ENCODE measurements around the gene RAG1. TPM values are rescaled to one million over a fixed set of nuclear protein-coding genes. Genes with fewer than 3 reads are reported as not detected.

RAG1 gene
- under 1 TPM; 0.13 to 0.93 (median 0.86) TPM for total RNA-seq

GRCh38 chr11:36567694-36568093 is at the start of gene RAG1:
Gene RAG1 (plus strand): TSS chr11:36568007. CDS start chr11:36573305, 5,298 bp downstream.
- Histone ChIP-seq H3K27ac (no peak within 1 kb of the TSS), H3K4me1 (no peaks in the 10 kb centered on the region), H3K36me3 (no peaks in the 10 kb centered on the region), H3K9me3 (no peaks in the 10 kb centered on the region), H3K27me3 (no peaks in the 10 kb centered on the region), H3K4me3 (no peak within 1 kb of the TSS)
- no peak for TF ChIP-seq POLR2AphosphoS5 (IDR thresholded peaks at IDR 0.05)
- TF ChIP-seq POLR2A (IDR thresholded peaks at IDR 0.05), result no peak
- no peak for TF ChIP-seq CTCF (IDR thresholded peaks at IDR 0.05)
- TF ChIP-seq EP300 (IDR thresholded peaks at IDR 0.05), result no peak
- WGBS, 2 donors (ENCODE audit: low coverage in 1 of 2), result 80% methylated on average over 1 of the region's 1 CpG; no CpG with 5 or more reads in 1 of the 2 donors
- no peak for ATAC-seq

- Histone ChIP-seq H3K27ac (no peak overlapping the region), H3K9me3 (no peaks in the 10 kb centered on the region), H3K36me3 (no peaks in the 10 kb centered on the region), H3K4me1 (no peaks in the 10 kb centered on the region), H3K27me3 (no peaks in the 10 kb centered on the region), H3K4me3 (no peak overlapping the region)
- ATAC-seq, result no peak
- TF ChIP-seq POLR2A (IDR thresholded peaks at IDR 0.05) (no peak), POLR2AphosphoS5 (IDR thresholded peaks at IDR 0.05) (no peak), EP300 (IDR thresholded peaks at IDR 0.05) (no peak), CTCF (IDR thresholded peaks at IDR 0.05) (no peak)
These were observed 37.0 kb upstream of the RAG1 start for GRCh38 chr11:36530840-36531239.

GRCh38 chr11:36532941-36533601 is 34.7 kb upstream of the RAG1 start:
- no peak for ATAC-seq
- WGBS, 2 donors (ENCODE audit: low coverage in 1 of 2), result 28 to 51% methylated on average over 4 to 8 of the region's 8 CpGs
- H3K27me3 ChIP-seq, result no peaks in the 10 kb centered on the region
- H3K4me3 ChIP-seq, result no peak overlapping the region
- H3K27ac ChIP-seq, result no peak overlapping the region
- no peaks in the 10 kb centered on the region for H3K9me3 ChIP-seq
- TF ChIP-seq POLR2A (IDR thresholded peaks at IDR 0.05), result no peak
- no peak for TF ChIP-seq CTCF (IDR thresholded peaks at IDR 0.05)
- no peak for TF ChIP-seq EP300 (IDR thresholded peaks at IDR 0.05)
- no peak for TF ChIP-seq POLR2AphosphoS5 (IDR thresholded peaks at IDR 0.05)
- no peaks in the 10 kb centered on the region for H3K4me1 ChIP-seq
- H3K36me3 ChIP-seq, result no peaks in the 10 kb centered on the region

GRCh38 chr11:36534276-36534840 is 33.4 kb upstream of the RAG1 start:
- no peaks in the 10 kb centered on the region for H3K36me3 ChIP-seq
- TF ChIP-seq POLR2A (IDR thresholded peaks at IDR 0.05) (no peak), POLR2AphosphoS5 (IDR thresholded peaks at IDR 0.05) (no peak), EP300 (IDR thresholded peaks at IDR 0.05) (no peak), CTCF (IDR thresholded peaks at IDR 0.05) (no peak)
- H3K27me3 ChIP-seq, result no peaks in the 10 kb centered on the region
- no peak for ATAC-seq
- WGBS, 2 donors (ENCODE audit: low coverage in 1 of 2), result 65 to 90% methylated on average over 3 of the region's 3 CpGs
- no peaks in the 10 kb centered on the region for H3K4me1 ChIP-seq
- H3K4me3 ChIP-seq, result no peak overlapping the region
- no peak overlapping the region for H3K27ac ChIP-seq
- H3K9me3 ChIP-seq, result no peaks in the 10 kb centered on the region

- ATAC-seq, result no peak
- Histone ChIP-seq H3K9me3 (no peaks in the 10 kb centered on the region), H3K27ac (no peak overlapping the region), H3K36me3 (no peaks in the 10 kb centered on the region), H3K27me3 (no peaks in the 10 kb centered on the region), H3K4me1 (no peaks in the 10 kb centered on the region), H3K4me3 (no peak overlapping the region)
- no peak for TF ChIP-seq EP300 (IDR thresholded peaks at IDR 0.05)
- peak in 1 of 4 experiments; percentile 25 for TF ChIP-seq CTCF (IDR thresholded peaks at IDR 0.05)
- TF ChIP-seq POLR2A (IDR thresholded peaks at IDR 0.05), result no peak
- no peak for TF ChIP-seq POLR2AphosphoS5 (IDR thresholded peaks at IDR 0.05)
- 24 to 44% methylated on average over 2 to 4 of the region's 6 CpGs for WGBS, 2 donors (ENCODE audit: low coverage in 1 of 2)
These were observed 26.8 kb upstream of the RAG1 start for GRCh38 chr11:36540998-36541397.

All from gastroesophageal sphincter (tissue), 4 donors.